CD4-positive, alpha-beta memory T cell (primary cell): Measurements from ENCODE around the gene VPS13C. TPM values are rescaled to one million over a fixed set of nuclear protein-coding genes. Genes with fewer than 3 reads are reported as not detected.
A peak's percentile ranks its signal among the peaks of the same experiment; 100 is the strongest.

Experiments used
- CTCF ChIA-PET: fragments of 350-600 bp; sonication (Branson Sonifier 250); formaldehyde crosslinking; loops from one replicate; lab custom pipeline; 2021; ENCODE audit warnings: inconsistent platforms; ENCODE audit not compliant: partially characterized antibody; lab: Charles Lee
- POLR2A ChIA-PET: fragments of 350-600 bp; sonication (Branson Sonifier 250); formaldehyde crosslinking; loops from one replicate; lab custom pipeline; 2021; ENCODE audit not compliant: partially characterized antibody; lab: Charles Lee
- DNase-seq, 5 donors: peaks; one replicate each; pipeline versions ENCODE4 v3.0.0 to v3.0.0-alpha.2; 2020 to 2022; ENCODE audit warnings: mixed read lengths in 1 of 5
- H3K27ac ChIP-seq: one replicate; pipeline ENCODE4 v1.7.0; 2013; ENCODE audit warnings: low read depth, low read length
- H3K27me3 ChIP-seq: 2 replicates; pipeline ENCODE4 v1.7.0; 2013; ENCODE audit warnings: mild to moderate bottlenecking, low read length, moderate library complexity; ENCODE audit not compliant: insufficient read depth
- H3K36me3 ChIP-seq: 2 replicates; pipeline ENCODE4 v1.7.0; 2013; ENCODE audit warnings: mild to moderate bottlenecking, low read length, moderate library complexity; ENCODE audit not compliant: insufficient read depth
- H3K4me1 ChIP-seq: 2 replicates; pipeline ENCODE4 v1.7.0; 2013; ENCODE audit warnings: mild to moderate bottlenecking, low read length, moderate library complexity; ENCODE audit not compliant: insufficient read depth
- H3K4me3 ChIP-seq, 2 donors: one replicate each; pipeline ENCODE4 v1.7.0; 2013; ENCODE audit warnings: low read length in 2 of 2, mild to moderate bottlenecking in 1 of 2
- H3K9me3 ChIP-seq, 2 donors: one replicate each; pipeline ENCODE4 v1.7.0; 2013; ENCODE audit warnings: low read length in 2 of 2, control low read depth in 1 of 2; ENCODE audit not compliant: control insufficient read depth in 1 of 2
- H3K27ac Mint-ChIP-seq, 7 donors: one replicate each; pipeline ENCODE4 v1.8.0; 2020 to 2021; ENCODE audit warnings: mixed read lengths in 7 of 7, mild to moderate bottlenecking in 6 of 7, inconsistent platforms in 3 of 7, moderate library complexity in 3 of 7
- H3K27me3 Mint-ChIP-seq, 2 donors: one replicate each; pipeline ENCODE4 v1.8.0; 2020 to 2021; ENCODE audit warnings: mixed read lengths in 2 of 2
- H3K36me3 Mint-ChIP-seq, 2 donors: one replicate each; pipeline ENCODE4 v1.8.0; 2020 to 2021; ENCODE audit warnings: mixed read lengths in 2 of 2, inconsistent platforms in 1 of 2, mild to moderate bottlenecking in 1 of 2
- H3K4me1 Mint-ChIP-seq, 4 donors: one replicate each; pipeline ENCODE4 v1.8.0; 2020 to 2021; ENCODE audit warnings: mixed read lengths in 4 of 4, mild to moderate bottlenecking in 1 of 4
- H3K4me3 Mint-ChIP-seq, 8 donors: one replicate each; pipeline ENCODE4 v1.8.0; 2020 to 2021; ENCODE audit warnings: mixed read lengths in 8 of 8, mild to moderate bottlenecking in 7 of 8, moderate library complexity in 6 of 8, inconsistent platforms in 3 of 8
- H3K9me3 Mint-ChIP-seq, 8 donors: one replicate each; pipeline ENCODE4 v1.8.0; 2020 to 2021; ENCODE audit warnings: mixed read lengths in 8 of 8, mild to moderate bottlenecking in 5 of 8, inconsistent platforms in 3 of 8, moderate library complexity in 1 of 8
- intact Hi-C: fragments of 100-400 bp; cut with micrococcal nuclease; formaldehyde crosslinking; loops from one replicate; pipeline ENCODE4 v1.15.1; 2023
- polyA plus RNA-seq, 2 donors: library from polyadenylated mRNA; unstranded; fragments of 300-500 nt; fragmentation: Illumina TruSeq; gene quantifications; one replicate each; pipeline ENCODE4 v1.2.3, GENCODE V29; 2021
- total RNA-seq, 2 experiments: library from RNA; stranded (reverse); gene quantifications; one replicate each; pipeline ENCODE4 v1.2.3, GENCODE V29; 2021

The VPS13C gene
- total and polyA plus RNA-seq, 4 experiments from 2014 or later: 10.6 to 148 (median 82.3) TPM

DNA sequence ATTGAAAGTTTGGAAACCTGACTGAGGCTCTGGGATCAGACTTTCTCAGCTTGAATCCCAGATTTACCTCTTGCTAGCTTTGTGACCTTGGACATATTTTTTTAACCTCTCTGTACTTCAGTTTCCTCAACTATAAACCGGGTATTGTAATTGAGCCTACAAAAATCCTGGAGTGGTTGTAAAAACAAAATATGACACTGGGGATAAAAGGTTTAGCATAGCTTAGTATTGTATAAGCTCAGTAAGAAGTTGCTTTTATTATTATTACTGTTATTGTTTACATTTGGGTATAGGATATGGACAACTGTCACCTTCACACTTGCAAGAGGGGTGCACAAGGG is 28.1 kb upstream of the VPS13C start:
- no peaks in the 10 kb centered on the region for H3K27me3 Mint-ChIP-seq
- no peak overlapping the region for H3K4me3 Mint-ChIP-seq
- no peaks in the 10 kb centered on the region for H3K9me3 ChIP-seq
- H3K4me1 Mint-ChIP-seq: peaks cover 0 to 1% (median 0%) of the 10 kb centered on the region in 4 donors
- H3K27ac Mint-ChIP-seq: no peak overlapping the region
- intact Hi-C loops: no loop called here
- H3K36me3 ChIP-seq: no peaks in the 10 kb centered on the region
- peaks cover 3 to 13% (median 6%) of the 10 kb centered on the region in 8 donors for H3K9me3 Mint-ChIP-seq
- CTCF ChIA-PET: no interaction called here
- POLR2A ChIA-PET: no interaction called here
- H3K27ac ChIP-seq: no peak overlapping the region
- H3K4me1 ChIP-seq: no peaks in the 10 kb centered on the region
- H3K4me3 ChIP-seq: no peak overlapping the region
- peaks cover 0 to 4% of the 10 kb centered on the region in 2 donors for H3K36me3 Mint-ChIP-seq
- no peaks in the 10 kb centered on the region for H3K27me3 ChIP-seq
- no peak for DNase-seq

- no peak overlapping the region for H3K27ac Mint-ChIP-seq
- no peak overlapping the region for H3K4me3 ChIP-seq
- H3K9me3 Mint-ChIP-seq: peaks cover 3 to 13% (median 6%) of the 10 kb centered on the region in 8 donors
- DNase-seq: no peak
- no peak overlapping the region for H3K4me3 Mint-ChIP-seq
- H3K36me3 ChIP-seq: no peaks in the 10 kb centered on the region
- peaks cover 0 to 4% of the 10 kb centered on the region in 2 donors for H3K36me3 Mint-ChIP-seq
- H3K27me3 ChIP-seq: no peaks in the 10 kb centered on the region
- no peaks in the 10 kb centered on the region for H3K4me1 ChIP-seq
- CTCF ChIA-PET: interaction anchor here (0.6 kb wide), 1 partner anchor 126 kb away, joined by 3 read pairs; no protein-coding TSS in a partner anchor
- POLR2A ChIA-PET: interaction anchor here (0.6 kb wide), 1 partner anchor 18 kb away, joined by 3 read pairs; no protein-coding TSS in a partner anchor
- H3K9me3 ChIP-seq: no peaks in the 10 kb centered on the region
- no peaks in the 10 kb centered on the region for H3K27me3 Mint-ChIP-seq
- H3K4me1 Mint-ChIP-seq: peaks cover 0 to 1% (median 0%) of the 10 kb centered on the region in 4 donors
- H3K27ac ChIP-seq: no peak overlapping the region
- intact Hi-C loops: no loop called here
Observed at GRCh38 chr15:62087671-62088352, 27.6 kb upstream of the VPS13C start.

DNA sequence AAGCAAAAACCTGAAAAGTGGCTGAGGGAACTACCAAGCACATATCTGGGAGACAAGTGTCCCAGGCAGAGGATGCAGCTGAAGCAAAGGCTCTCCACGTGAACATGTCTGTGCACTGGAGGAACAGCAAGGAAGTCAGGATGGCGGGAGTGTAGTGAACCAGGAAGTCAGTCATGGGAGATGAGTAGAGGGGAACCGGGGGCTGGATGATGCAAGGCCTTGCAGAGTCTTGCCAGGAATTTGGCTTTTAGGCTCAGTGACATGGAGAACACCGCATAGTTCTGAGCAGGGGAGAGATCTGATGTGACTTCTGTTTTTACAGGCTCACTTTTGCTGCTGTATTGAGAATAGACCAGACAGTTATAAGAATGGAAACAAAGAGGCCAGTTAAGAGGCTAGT is 25.5 kb upstream of the VPS13C start:
- H3K27me3 Mint-ChIP-seq: no peaks in the 10 kb centered on the region
- Histone ChIP-seq H3K27ac (no peak overlapping the region), H3K36me3 (no peaks in the 10 kb centered on the region), H3K4me1 (no peaks in the 10 kb centered on the region), H3K9me3 (no peaks in the 10 kb centered on the region), H3K27me3 (no peaks in the 10 kb centered on the region), H3K4me3 (no peak overlapping the region)
- POLR2A ChIA-PET: no interaction called here
- intact Hi-C loops: no loop called here
- peaks cover 0 to 4% of the 10 kb centered on the region in 2 donors for H3K36me3 Mint-ChIP-seq
- peaks cover 0 to 1% (median 0%) of the 10 kb centered on the region in 4 donors for H3K4me1 Mint-ChIP-seq
- CTCF ChIA-PET: no interaction called here
- DNase-seq: no peak
- H3K9me3 Mint-ChIP-seq: peaks cover 3 to 13% (median 6%) of the 10 kb centered on the region in 8 donors
- no peak overlapping the region for H3K4me3 Mint-ChIP-seq
- H3K27ac Mint-ChIP-seq: no peak overlapping the region

DNA sequence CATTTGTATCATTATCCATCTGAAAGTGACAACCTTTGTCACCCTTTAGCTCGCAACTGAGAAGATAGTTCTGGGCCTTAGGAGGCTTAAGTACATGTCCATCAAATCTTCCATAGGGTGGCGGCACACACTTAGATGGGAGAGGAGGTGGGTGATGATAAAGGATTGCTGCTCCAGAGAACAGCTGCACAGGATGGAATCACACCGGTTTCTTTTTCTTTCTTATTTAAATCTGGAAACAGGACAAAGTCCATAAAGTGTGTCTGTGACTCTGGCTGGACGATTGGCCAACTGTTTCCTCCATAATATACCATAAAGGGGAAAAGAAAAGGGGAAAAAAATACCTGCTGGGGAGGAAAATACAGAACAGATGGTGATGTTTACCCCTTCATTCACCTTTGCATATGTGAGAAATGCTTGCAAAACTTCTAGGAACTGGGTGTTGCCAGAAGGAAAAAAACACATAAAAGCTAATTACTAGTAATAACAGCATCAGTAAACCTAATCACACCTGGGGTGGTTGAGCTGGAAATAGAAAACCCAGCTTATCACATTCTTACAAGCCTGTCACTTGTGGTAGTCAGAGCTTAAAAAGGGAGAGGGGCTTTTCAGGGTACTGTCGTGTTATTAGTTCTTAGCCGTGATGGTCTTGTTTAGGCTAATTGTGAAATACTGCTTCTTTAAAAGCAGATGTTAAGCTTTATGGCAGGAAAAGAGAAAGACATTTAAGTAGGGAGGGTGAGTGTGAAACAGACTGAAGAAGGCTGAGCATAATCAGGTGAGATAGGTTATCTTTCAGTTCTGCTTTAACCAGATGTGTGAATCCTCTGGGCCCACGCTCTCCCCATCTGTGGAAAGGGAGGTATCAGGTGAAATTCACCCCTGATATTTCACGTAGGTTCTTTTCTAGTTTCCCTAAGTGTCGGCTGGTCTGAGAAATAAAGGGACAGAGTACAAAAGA is 23.2 kb upstream of the VPS13C start:
- H3K9me3 Mint-ChIP-seq: peaks cover 3 to 13% (median 6%) of the 10 kb centered on the region in 8 donors
- Histone ChIP-seq H3K27ac (no peak overlapping the region), H3K27me3 (no peaks in the 10 kb centered on the region), H3K4me1 (no peaks in the 10 kb centered on the region), H3K9me3 (no peaks in the 10 kb centered on the region), H3K4me3 (no peak overlapping the region), H3K36me3 (no peaks in the 10 kb centered on the region)
- intact Hi-C loops: no loop called here
- peaks cover 0 to 4% of the 10 kb centered on the region in 2 donors for H3K36me3 Mint-ChIP-seq
- H3K27me3 Mint-ChIP-seq: no peaks in the 10 kb centered on the region
- no peaks in the 10 kb centered on the region for H3K4me1 Mint-ChIP-seq
- H3K27ac Mint-ChIP-seq: peak overlapping the region in 1 of 7 donors; percentile 10
- CTCF ChIA-PET: interaction anchor here (0.9 to 1.1 kb wide), 2 partner anchors 9 to 29 kb away, joined by 3 read pairs; no protein-coding TSS in a partner anchor
- POLR2A ChIA-PET: no interaction called here
- no peak for DNase-seq
- H3K4me3 Mint-ChIP-seq: no peak overlapping the region

DNA sequence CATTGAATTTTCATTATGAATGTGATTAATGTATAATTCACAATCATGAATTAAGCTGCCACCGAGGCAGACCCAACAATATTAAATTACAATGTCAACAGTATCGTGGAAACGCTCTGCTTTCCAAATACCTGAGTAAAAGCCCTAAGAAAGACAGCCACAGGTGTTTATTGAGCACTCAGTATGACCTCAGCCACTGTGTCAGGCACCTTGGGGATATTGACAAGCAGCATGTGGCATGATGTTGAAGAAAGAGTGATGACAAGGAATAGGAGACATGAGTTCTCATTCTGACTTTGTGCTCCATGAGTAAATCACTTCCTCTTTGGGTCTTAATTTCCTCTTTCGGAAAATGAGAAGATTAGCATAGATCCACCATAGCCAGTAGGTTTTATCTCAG is 19.3 kb upstream of the VPS13C start:
- Histone ChIP-seq H3K27ac (no peak overlapping the region), H3K4me1 (no peaks in the 10 kb centered on the region), H3K9me3 (no peaks in the 10 kb centered on the region), H3K4me3 (no peak overlapping the region), H3K27me3 (no peaks in the 10 kb centered on the region), H3K36me3 (no peaks in the 10 kb centered on the region)
- ChIA-PET POLR2A (no interaction called here), CTCF (no interaction called here)
- Mint-ChIP-seq H3K36me3 (peaks cover 0 to 4% of the 10 kb centered on the region in 2 donors), H3K4me1 (no peaks in the 10 kb centered on the region), H3K27me3 (peaks cover 0 to 1% of the 10 kb centered on the region in 2 donors), H3K27ac (no peak overlapping the region), H3K4me3 (no peak overlapping the region), H3K9me3 (peaks cover 3 to 11% (median 6%) of the 10 kb centered on the region in 8 donors)
- DNase-seq: no peak
- intact Hi-C loops: no loop called here

DNA sequence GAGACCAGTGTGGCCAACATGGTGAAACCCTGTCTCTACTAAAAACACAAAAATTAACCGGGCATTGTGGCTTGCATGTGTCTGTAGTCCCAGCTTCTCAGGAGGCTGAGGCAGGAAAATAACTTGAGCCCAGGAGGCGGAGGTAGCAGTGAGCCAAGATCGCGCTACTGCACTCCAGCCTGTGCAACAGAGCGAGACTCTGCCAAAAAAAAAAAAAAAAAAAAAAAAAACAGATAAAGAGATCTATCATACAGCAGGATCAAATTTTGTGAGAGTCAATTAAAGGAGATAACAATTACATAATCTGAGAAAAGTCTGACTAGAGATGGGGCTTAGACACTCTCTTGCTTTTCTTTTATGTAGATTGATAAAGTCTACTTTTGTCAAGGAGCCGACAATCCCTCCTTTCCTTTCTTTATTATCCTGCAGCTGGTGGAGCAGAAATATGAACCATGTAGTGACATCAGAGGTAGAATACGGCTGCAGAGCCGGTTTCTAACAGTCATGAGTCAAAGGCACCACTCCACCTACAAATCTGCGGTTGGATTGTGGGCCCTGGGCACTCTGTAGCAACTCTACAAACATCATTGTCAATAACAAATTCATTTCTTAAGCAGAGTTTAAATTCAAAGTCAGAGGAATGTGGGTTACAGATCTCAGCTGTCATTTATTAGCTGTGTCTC is 15.5 kb upstream of the VPS13C start:
- no peaks in the 10 kb centered on the region for H3K9me3 Mint-ChIP-seq
- H3K4me1 Mint-ChIP-seq: no peaks in the 10 kb centered on the region
- Histone ChIP-seq H3K27ac (no peak overlapping the region), H3K4me3 (no peak overlapping the region), H3K4me1 (no peaks in the 10 kb centered on the region), H3K9me3 (no peaks in the 10 kb centered on the region), H3K36me3 (no peaks in the 10 kb centered on the region), H3K27me3 (no peaks in the 10 kb centered on the region)
- POLR2A ChIA-PET: no interaction called here
- no peaks in the 10 kb centered on the region for H3K36me3 Mint-ChIP-seq
- CTCF ChIA-PET: interaction anchor here (1.0 to 3.1 kb wide), 5 partner anchors 15 to 241 kb away, joined by 3 to 18 read pairs (median 4); partner anchors contain the start of gene VPS13C
- peaks cover 0 to 1% of the 10 kb centered on the region in 2 donors for H3K27me3 Mint-ChIP-seq
- DNase-seq: no peak
- H3K4me3 Mint-ChIP-seq: no peak overlapping the region
- intact Hi-C loops: no loop called here
- H3K27ac Mint-ChIP-seq: no peak overlapping the region
